HCT116 (cell line): ENCODE measurements around the gene SH2B3.
"Not testable (repeated sequence)": the region's sequence is repeated elsewhere in the genome, so short reads cannot be mapped to it uniquely, and the experiment has no call there.

Experiments used
- ATF3 ChIP-seq: IDR thresholded peaks from 2 replicates; pipeline ENCODE4 v1.6.1; 2012
- CTCF ChIP-seq, 3 experiments: fragments of 200-600 bp in 1 of 3; sonication (generic) in 1 of 3; IDR thresholded peaks in 2 of 3; conservative IDR thresholded peaks in 1 of 3; 2 replicates each; pipeline ENCODE4 v1.5.1; 2012 to 2017; ENCODE audit warnings: low read depth in 2 of 3, low read length in 2 of 3, antibody characterized with exemption in 1 of 3, borderline replicate concordance in 1 of 3, control low read depth in 1 of 3, mild to moderate bottlenecking in 1 of 3, mixed read lengths in 1 of 3, mixed run types in 1 of 3, moderate library complexity in 1 of 3; ENCODE audit not compliant: insufficient read depth in 1 of 3
- JUND ChIP-seq: IDR thresholded peaks from 2 replicates; pipeline ENCODE4 v1.6.1; 2012

GRCh38 chr12:111402490-111402824 lies 3.3 kb upstream of the SH2B3 start:
- not testable (repeated sequence) for TF ChIP-seq ATF3; JUND; CTCF (IDR thresholded peaks at IDR 0.05 in 2 of 3, conservative IDR thresholded peaks at IDR 0.05 in 1 of 3; ENCODE audit: borderline replicate concordance in 1 of 3, insufficient read depth in 1 of 3, low read depth in 2 of 3, low read length in 2 of 3)
